Measurements from ENCODE around the gene NSG2.
"Not testable (repeated sequence)": the region's sequence is repeated elsewhere in the genome, so short reads cannot be mapped to it uniquely, and the experiment has no call there.

The NSG2 gene

DNA sequence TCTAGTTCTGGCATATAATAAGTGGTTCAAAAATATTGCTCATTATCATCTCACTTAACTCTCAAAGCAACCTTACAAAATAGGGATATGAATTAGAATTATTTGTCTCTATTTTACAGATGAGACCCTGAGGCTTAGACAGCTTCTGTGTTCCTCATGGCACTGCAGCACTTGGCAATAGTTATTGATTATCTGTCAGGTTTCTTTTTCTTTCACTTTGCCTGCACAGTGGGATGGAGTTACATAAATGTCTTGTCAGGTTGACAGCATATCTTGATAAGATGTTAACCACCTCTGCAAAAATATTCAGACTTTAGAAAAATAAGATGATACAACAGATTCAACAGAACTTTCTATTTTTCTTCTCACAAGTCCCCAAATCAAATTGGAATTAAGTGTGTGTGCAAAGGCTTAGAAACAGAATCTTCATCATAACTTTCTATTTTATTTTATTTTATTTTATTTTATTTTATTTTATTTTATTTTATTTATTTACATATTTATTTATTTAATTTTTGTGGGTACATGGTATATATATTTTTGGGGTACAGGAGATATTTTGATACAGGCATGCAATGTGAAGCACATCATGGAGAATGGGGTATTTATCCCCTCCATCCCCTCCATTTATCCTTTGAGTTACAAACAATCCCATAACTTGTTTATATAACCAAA, 17.7 kb downstream of the NSG2 start:
- no peak for DNase-seq

DNA sequence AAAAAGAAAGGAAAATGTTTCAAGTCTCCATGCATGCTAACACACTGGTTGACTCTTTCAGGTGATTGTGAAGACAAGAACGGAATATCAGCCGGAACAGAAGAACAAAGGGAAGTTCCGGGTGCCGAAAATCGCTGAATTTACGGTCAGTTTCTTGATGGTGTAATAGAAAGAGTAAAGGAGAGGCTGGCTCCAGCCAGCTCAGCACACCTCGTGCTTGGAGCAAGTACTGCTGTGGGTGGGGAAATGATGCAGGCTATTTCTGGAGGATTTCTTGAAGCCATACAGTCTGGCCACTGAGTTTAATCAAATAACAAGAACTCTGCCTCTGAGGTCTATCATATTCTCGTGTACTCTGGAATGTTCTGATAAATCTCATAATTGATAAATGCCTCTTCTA, 18.7 kb downstream of the NSG2 start:
- DNase-seq = no peak

DNA sequence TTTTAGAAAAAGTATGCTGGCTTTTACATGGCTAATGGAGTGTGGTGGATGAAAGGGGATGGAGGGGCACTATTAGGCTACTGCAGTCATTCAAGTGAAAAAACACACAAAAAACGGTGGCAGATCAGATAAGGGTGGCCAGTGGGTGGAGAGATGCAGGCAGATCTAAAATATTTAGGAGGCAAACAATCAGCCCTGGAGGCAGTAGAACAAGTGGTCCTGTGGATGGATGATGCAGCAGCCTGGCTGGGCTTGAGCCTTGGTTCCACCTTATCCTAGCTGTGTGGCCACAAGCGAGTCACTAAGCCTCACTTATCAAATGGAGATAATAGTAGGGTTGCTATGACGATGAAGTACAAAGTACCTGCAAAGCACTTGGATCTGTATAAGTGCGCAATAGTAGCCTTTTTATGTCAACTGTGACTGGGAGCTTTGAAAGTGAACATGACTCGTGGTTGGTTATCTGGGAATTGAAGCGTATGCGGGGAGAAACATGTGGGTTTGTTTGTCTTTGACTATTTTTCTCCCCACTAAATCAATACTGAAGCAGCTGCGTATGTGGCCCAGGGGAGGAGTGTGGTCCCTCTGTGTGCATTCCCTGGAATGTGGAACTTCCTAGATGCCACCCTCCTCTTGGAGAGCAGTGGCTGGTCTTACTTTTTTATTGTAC, 20.2 kb downstream of the NSG2 start:
- DNase-seq = no peak

DNA sequence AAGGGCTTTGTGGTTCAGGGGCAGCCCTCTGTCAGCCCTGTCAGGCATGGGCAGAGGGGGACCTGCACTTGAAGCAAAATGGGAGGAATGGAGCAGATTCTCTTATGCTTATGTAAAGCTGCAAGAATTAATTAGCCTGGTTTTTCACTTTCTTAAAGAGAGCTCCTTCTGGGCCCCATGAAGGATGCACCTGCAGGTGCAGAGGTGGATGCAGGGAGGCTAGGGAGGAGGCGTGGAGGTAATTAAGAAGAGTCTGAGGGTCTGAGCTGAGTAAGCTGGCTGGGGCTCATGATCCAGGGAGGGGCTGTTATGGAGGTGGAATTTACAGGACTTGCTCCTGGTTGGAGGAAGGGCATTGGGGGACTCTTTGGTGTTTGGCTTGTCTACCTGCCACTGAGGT, 22.0 kb downstream of the NSG2 start:
- DNase-seq = no peak

DNA sequence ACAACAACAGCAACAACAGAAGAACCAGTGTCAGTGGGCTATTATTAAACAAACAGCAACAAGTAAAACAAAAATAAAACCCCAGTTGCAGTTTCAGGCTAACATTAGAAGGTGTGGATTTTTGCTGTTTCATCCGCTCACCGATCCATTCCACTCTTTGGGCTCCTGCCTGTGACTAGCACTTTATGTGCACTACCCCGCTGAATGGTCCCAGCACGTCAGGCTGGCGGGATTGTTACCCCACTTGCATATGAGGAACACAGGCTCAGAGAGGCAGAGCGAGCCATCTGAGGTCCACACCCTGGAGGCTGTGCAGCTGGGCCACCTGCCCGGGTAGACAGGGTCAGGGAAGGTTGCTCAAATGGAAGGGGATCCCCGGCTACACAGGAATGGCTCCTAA, 26.0 kb downstream of the NSG2 start:
- no peak for DNase-seq

DNA sequence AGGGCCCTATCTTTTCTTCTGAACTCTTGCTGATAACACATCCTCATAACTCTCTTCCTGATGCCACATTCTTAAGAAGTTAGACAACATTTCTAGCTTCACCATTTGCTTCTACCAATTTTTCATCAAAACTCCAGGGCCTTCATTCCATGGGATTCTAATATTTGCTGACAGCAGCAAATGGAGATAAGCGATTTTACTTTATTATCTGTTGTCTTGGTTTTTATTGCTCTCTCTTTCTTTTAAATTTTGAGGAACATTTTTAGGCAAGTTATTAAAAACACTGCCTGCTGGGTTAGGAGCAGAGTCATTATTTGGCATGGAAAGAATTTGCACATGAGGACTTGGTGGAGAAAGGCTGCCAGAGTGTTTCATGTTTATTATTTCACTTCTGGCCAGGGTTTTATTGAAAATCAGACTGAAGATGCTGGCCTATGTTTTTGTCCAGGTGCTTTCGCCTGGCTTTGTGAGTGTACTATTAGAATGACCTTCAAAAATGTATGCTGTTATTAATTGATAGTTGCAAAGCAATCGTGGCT, 27.7 kb downstream of the NSG2 start:
- no peak for DNase-seq

DNA sequence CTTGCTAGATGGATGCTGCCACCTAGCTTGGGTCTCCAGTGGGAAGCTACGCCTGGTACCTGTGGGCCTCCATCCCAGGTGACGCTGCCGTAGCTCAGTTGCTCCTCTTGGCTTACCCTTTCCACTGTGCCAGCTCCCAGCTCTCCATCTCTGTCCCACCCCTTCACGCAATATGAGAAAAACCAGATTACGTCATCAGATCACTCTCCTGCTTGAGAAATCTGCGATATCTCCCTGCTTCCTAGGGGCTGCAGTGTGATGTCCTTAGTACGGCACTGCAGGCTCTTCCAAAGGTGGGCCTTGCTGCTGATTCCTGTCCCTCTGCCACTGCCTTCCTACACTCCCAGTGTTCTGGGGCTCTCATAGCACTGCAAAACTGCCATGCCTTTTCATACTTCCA, 28.9 kb downstream of the NSG2 start:
- no peak for DNase-seq

DNA sequence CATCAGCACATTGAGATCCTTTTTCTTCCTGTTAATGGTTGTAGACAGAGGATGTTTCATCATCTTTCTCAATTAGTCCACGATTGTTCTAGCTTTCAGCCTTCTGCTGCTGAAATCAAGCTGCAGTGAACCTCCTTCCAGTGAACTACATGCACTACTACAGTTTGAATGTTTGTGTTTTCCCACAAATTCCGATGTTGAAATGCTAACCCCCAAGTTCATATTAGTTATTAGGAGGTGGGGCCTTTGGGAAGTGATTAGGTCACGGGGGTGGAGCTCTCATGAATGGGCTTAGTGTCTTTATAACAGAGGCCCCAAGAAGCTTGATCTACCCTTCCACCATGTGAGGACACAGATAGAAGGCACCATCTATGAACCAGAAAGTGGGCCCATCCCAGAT, 32.9 kb downstream of the NSG2 start:
- DNase-seq = no peak

DNA sequence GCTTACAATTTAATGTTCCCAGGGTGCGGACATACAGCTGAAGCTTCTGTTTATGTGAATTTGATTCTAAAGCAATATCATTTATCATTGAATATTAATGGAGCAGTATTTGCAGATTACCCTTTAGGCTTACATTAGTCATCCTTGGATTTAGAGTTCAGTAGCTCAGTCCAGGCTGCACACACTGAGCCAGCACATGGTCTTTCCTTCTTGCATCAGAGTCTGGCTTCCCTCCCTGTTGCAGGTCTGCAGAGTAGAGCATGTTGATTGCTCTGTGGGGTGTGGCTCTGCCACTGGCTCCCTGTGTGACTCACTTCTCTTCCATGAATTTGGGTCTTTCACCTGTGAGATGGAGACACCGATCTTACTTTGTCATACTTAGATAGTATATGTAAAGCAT, 36.8 kb downstream of the NSG2 start:
- DNase-seq = no peak

DNA sequence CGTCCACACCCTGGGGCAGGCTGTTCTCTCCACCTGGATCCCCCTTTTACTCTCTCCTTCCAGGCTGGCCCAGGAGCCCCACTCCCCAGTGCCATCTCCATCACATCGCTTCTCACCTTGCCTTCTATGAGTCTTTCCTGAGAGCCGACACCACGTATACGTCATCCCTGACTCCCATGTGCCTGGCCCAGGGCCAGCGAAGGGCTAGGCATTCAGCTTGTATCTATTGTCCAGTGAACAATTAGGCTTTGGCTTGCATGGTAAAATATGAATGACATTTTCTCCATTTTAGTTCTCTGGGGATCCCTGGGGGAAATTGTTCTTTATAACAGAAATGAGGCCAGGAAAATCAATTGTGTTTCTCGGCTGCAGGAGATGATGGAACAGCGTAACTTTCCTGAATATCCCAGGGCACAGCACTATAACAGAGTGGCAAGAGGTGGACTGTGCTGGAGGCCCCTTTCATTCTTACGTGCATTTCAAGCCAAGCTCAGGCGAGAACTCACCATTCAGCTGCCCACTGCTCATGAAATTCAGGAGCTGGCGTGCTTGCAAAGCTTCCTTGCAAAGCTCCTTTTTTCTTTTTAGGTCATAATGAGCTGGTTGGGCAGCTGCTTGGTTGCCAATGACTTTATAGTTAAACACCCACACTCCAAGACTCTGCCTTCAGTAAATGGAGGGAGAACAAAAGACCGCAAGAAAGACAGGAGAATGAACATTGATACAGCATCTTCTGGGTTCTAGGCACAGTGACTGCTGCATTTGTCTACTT, 37.7 kb downstream of the NSG2 start:
- DNase-seq = no peak

DNA sequence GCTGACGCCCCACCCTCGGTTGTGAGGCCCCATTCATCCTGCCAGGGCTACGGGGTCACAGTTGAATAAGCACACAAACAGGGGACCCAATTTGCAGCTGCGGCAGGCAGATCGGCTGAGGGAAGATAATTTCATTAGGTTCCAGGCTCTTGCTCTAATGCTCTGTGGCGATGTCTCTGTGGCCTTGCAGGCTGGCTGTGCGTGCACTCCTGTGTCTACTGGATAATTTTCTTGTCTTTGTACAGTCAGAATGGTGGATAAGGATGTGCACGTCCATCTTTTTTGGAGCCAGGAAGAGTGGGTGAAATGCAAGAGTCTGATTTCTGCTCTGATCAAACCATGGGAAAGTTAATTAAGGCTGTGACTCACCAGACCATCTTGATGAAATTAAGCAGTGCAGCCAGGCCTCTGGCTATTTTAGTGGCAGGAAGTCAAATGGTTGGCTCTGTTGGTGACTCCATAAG, 39.2 kb downstream of the NSG2 start:
- DNase-seq = no peak

DNA sequence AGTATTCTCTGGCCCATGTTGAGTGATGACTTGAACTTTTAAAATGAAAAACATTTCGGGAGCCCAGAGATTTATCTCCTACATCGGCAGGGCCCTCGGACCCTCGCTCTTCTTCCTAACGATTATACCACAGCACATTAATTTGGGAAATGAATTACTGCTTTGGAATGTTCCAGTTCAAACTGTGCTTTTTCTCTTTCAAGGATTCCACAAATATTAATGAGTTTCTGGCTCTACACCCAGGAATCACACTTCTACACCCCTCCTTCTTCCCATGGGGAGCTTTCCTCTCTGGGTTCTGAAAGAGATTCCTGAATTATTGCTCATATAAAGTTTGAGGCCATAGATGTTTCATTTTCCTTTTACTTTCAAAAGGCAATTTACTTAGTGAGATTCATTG, 41.2 kb downstream of the NSG2 start:
- DNase-seq = no peak

DNA sequence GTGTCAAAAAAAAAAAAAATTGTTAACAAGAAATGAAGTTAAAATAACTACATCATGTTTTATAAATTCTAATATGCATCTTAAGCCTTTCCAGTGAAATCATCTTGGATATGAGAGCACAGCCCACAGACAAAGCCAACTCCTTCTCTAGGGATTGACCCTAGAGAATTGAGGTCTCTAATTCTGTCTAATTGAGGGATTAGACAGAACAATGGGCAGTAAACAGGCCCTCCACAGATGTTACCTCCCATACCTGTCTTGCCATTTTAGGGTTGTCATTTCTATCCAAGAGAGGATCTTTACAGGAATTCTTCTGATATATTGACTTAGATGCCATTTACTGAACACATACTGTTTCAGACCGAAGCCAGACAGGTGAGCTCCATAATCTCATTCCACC, 42.3 kb downstream of the NSG2 start:
- DNase-seq = no peak

DNA sequence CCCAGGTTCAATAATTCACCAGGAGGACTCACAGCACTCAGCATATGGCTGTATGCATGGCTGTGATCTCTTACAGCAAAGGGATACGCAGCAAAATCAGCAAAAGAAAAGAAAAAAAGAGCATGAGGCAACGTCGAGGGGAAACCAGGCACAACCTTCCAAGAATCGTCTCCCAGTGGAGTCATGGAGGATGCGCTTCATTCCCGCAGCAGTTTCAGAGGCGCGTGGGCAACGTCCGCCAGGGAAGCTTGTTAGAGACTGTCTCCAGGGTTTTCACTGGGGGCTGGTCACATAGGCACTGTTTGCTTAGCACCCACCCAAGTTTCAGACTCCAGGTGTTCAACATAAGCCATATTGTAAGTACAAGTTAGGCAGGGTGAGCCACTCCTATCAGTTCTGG, 44.6 kb downstream of the NSG2 start:
- no peak for DNase-seq

DNA sequence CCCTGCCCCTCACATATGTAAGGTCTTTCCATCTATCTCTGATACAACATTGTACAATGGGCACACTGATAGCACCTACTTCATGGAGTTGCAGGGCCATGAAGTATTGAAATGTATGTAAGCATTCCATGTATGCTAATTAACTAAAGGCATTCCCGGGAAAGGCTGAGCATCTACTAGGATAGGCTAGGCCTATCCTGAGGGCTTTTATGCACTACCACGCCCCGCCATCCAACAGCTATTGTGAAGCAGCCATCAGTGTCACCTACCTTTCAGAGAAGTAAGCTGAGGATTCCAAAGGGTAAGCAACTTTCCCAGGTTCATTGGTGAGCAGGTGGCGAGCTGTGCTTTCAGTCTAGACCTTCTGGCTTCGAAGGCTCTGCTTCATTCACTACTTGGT, 47.6 kb downstream of the NSG2 start:
- DNase-seq = no peak

DNA sequence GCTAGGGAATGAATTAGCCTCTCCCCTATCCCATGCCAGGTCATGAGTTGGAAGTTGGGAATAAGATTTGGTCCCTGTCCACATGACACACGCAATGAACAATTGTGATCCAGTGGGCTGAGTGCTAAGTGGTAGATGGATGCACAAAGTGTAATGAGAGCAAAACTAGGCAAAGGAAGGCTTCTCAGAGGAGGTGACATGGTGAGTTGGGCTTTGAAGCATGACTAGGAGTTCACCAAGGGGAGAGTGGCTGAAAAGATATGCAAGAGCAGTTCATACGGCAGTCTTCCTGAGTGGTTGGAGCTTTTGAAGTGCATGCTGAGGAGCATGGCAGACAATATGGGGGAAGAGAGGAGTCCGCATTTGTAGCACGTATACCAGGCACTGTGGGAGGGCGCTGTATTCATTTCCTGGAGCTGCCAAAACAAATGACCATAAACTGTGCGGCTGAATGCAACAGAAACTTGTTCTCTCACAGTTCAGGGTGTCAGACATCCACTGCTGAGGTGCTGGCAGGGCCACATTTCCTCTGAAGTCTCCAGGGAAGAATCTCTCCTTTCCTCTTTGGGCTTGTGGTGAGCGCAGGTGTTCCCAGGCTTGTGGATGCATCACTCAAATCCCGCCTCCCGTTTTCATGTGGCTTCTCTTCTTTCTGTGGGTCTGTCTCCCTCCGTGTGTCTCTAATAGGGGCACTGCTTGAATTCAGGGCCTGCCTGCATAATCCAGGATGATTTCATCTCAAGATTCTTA, 49.5 kb downstream of the NSG2 start:
- DNase-seq = no peak

DNA sequence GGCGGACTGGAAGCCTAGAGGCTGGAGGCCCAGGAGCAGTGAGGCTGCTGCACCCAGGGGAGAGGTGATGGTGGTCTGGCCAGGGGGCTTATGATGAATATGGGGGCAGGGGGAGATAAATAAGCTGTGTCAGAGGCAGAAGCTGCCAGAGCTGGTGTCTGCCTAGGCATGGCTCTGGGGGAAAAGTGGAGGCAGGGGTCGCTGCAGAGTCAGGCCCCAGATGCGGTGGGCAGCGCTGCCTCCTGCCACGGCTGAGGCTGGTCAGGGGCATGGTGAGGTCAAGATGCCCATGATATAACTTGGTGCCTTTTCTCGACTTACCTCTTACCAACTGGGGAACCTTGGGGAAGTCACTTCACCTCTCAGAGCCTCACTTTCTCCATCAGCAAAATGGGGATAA, 51.1 kb downstream of the NSG2 start:
- no peak for DNase-seq

DNA sequence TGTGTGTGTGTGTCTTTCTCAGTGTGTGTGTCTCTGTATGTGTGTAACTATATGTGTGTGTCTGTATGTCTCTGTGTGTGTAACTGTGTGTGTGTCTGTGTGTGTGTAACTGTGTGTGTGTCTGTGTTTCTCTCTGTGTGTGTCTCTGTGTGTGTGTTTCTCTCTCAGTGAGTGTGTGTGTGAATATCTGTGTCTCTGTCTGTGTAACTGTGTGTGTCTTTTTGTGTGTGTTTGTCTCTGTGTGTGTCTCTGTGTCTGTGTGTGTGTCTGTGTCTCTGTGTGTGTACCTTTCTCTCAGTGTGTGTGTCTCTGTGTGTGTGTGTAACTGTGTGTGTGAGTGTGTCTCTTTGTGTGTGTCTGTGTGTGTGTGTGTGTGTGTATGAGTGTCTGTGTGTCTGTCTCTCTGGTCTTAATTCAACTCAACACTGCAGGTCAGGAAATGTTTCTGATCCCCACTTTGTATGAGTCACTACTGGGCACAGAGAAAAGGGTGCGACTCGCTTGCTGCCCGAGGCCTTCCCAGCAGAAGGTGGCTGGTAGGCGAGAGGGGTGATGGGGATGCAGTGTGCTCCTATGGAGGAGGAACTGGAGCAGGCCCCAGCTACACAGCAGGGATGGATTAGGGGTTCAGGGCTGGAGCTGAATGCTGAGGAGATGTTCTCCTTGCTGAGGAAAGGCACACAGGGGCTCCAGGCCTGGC, 52.1 kb downstream of the NSG2 start:
- DNase-seq = no peak

DNA sequence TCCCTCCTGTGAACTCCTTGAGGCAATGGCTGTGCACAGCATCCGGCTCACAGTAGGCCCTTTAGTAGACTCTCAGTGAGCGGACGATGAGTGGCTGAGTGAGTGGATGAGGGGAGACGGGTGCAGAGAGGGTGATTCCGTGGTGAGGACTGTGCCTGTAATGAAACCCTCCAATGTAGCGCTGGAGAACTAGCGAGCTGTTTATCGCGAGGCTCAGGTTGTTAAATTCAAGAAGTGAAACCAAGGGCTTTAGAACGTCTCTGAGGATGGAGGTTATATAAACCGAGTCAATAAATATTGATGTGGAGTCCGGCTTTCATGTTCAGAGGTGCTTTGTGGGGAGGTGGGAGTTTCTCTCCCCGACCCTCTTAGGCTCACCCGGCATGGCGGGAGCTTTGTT, 53.2 kb downstream of the NSG2 start:
- DNase-seq = no peak

DNA sequence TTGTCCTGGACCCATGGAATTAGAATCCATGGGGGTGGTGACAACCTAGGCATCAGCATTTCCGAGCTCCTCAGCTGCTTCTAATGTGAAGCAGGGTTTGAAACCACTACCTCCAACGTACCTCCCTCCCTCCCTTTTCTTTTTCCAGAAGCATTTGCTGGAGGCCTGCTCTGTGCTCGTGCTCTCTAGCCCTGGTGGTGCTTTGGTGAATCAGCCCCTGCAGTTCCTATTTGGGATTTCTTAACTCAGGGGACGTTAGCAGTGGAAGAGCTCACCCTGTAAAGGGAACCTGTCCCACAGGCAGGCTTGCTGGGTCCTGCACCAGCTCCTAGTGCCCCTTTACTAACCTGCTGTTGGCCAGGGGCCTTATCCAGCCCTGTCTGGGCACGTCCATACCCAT, 55.0 kb downstream of the NSG2 start:
- no peak for DNase-seq

DNA sequence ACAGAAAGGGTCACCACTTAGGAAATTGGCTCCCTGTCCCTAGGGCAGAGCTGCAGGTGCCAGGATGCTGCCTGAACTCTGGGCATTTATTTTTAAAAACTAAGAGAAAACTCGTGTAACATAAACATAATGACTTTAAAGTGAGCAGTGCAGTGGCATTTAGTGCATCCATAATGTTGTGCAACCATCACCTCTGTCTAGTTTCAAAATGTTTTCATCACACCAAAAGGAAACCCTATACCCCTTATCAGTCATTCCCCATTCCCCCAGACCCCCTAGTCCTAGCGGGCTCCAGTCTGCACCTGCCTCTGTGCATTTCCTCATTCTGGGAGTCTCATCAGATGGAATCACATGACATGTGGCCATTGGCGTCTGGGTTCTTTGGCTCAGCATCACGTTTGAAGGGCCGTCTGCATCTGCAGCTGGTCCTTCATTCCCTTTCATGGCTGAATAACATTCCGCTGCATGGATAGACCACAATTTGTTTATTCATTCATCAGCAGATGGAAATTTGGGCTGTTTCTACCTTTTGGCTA, 55.8 kb downstream of the NSG2 start:
- no peak for DNase-seq

DNA sequence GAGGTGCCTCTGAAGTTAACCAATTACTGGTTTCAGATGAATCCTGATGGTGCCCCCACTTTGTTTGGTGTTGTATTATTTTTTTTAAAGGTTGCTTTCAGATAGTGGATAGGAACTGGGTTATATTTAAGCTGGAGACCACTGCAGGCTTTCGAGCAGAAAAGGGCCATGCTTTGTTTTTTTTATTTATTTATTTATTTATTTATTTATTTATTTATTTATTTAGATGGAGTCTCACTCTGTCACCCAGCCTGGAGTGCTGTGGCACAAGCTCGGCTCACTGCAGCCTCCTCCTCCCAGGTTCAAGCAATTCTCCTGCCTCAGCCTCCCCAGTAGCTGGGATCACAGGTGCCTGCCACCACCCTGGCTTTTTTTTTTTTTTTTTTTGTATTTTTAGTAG, 57.1 kb downstream of the NSG2 start:
- not testable (repeated sequence) for DNase-seq
